ENCODE measurements around the gene C16orf74. TPM values are rescaled to one million over a fixed set of nuclear protein-coding genes. Genes with fewer than 3 reads are reported as not detected.

Gene C16orf74
- total RNA-seq, 1 experiment from 2014 or later, result 44.3 TPM

DNA sequence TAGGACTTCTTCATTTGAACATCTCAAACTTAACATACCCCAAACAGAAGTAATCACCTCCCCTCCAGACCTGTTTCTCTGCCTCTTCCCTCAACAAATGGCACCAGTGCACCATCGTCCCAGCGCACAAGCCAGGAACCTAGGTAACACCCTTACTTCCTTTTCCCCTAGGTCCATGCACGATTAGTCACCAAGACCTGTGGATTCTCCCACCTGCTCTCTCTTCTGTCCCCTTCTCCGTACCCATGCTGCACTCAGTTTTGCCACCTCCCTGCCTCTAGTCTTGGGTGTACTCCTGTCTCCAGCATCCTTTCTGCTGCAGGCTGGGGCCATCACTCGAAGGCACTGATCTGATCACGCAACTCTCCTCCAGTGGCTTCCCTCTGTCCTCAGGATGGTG is 45.3 kb upstream of the C16orf74 start:
- peaks cover 96% of the 10 kb centered on the region for H3K79me2 ChIP-seq (ENCODE audit: low read depth)
- no peak overlapping the region for H3K4me2 ChIP-seq
- DNase-seq, result no peak
- POLR2A ChIA-PET (ENCODE audit: unreplicated experiment), result interaction anchor here (0.6 kb wide), 1 partner anchor 100 kb away, joined by 3 read pairs; no protein-coding TSS in a partner anchor
- H3F3A ChIP-seq (ENCODE audit: insufficient read depth, low read depth), result no peaks in the 10 kb centered on the region
- H3K27me3 ChIP-seq (ENCODE audit: insufficient read depth, low read depth), result no peaks in the 10 kb centered on the region
- CTCF ChIA-PET, result no interaction called here
- TF ChIP-seq EZH2 (IDR thresholded peaks at IDR 0.05; ENCODE audit: low read depth), result no peak
- TF ChIP-seq, protein P1, sequence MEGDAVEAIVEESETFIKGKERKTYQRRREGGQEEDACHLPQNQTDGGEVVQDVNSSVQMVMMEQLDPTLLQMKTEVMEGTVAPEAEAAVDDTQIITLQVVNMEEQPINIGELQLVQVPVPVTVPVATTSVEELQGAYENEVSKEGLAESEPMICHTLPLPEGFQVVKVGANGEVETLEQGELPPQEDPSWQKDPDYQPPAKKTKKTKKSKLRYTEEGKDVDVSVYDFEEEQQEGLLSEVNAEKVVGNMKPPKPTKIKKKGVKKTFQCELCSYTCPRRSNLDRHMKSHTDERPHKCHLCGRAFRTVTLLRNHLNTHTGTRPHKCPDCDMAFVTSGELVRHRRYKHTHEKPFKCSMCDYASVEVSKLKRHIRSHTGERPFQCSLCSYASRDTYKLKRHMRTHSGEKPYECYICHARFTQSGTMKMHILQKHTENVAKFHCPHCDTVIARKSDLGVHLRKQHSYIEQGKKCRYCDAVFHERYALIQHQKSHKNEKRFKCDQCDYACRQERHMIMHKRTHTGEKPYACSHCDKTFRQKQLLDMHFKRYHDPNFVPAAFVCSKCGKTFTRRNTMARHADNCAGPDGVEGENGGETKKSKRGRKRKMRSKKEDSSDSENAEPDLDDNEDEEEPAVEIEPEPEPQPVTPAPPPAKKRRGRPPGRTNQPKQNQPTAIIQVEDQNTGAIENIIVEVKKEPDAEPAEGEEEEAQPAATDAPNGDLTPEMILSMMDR (conservative IDR thresholded peaks at IDR 0.05), result no peak
- no peak overlapping the region for H3K4me3 ChIP-seq
- H3K36me3 ChIP-seq (ENCODE audit: low read depth), result peaks cover 4% of the 10 kb centered on the region; the same call in 1 of the 2 replicates
- peaks cover 16% of the 10 kb centered on the region for H3K4me1 ChIP-seq (replicated peaks; ENCODE audit: insufficient read depth)
- intact Hi-C loops (cut with micrococcal nuclease; ENCODE audit: unreplicated experiment), result no loop called here
- no TSS peak for BruUV-seq (replicated peaks)
- H4K20me1 ChIP-seq (ENCODE audit: insufficient read depth), result peaks cover 43% of the 10 kb centered on the region
- no peaks in the 10 kb centered on the region for H3K9me2 ChIP-seq (ENCODE audit: insufficient read depth)
- H3K27ac ChIP-seq, result no peak overlapping the region
- no peak overlapping the region for H2AFZ ChIP-seq
- no peaks in the 10 kb centered on the region for H3K9me3 ChIP-seq (ENCODE audit: insufficient read depth, low read depth)

DNA sequence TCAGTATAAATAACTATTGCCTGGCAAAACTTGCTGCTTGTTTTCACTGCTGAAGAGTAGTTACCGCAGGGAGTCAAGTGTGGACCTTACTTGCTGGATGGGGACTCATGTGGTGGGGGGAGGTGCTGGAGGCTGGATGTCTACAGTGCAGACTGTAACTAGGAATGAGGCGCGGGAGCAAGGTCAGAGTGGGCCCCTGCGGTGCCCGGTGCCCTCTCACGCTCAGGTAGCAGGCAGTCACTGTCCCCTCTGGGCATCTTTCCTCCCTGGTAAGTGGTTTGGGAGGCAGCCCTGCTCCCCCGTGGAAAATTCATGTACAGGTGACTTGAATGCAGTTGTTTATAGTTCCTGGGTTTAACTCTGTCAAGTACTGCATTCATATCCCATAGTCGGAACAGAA is 43.8 kb upstream of the C16orf74 start:
- no peaks in the 10 kb centered on the region for H3F3A ChIP-seq (ENCODE audit: insufficient read depth, low read depth)
- H3K4me1 ChIP-seq (replicated peaks; ENCODE audit: insufficient read depth), result peaks cover 8% of the 10 kb centered on the region
- no peaks in the 10 kb centered on the region for H3K27me3 ChIP-seq (ENCODE audit: insufficient read depth, low read depth)
- peaks cover 48% of the 10 kb centered on the region for H4K20me1 ChIP-seq (ENCODE audit: insufficient read depth)
- peaks cover 89% of the 10 kb centered on the region for H3K79me2 ChIP-seq (ENCODE audit: low read depth)
- BruUV-seq (replicated peaks), result no TSS peak
- H3K9me3 ChIP-seq (ENCODE audit: insufficient read depth, low read depth), result no peaks in the 10 kb centered on the region
- ChIA-PET POLR2A (ENCODE audit: unreplicated experiment) (no interaction called here), CTCF (no interaction called here)
- no peak overlapping the region for H2AFZ ChIP-seq
- H3K4me2 ChIP-seq, result no peak overlapping the region
- H3K27ac ChIP-seq, result no peak overlapping the region
- intact Hi-C loops (cut with micrococcal nuclease; ENCODE audit: unreplicated experiment), result no loop called here
- no peak overlapping the region for H3K4me3 ChIP-seq
- H3K36me3 ChIP-seq (ENCODE audit: low read depth), result peaks cover 6% of the 10 kb centered on the region; the same call in 1 of the 2 replicates
- H3K9me2 ChIP-seq (ENCODE audit: insufficient read depth), result no peaks in the 10 kb centered on the region
- DNase-seq, result no peak
- TF ChIP-seq, protein P1 (conservative IDR thresholded peaks at IDR 0.05), result no peak
- no peak for TF ChIP-seq EZH2 (IDR thresholded peaks at IDR 0.05; ENCODE audit: low read depth)

DNA sequence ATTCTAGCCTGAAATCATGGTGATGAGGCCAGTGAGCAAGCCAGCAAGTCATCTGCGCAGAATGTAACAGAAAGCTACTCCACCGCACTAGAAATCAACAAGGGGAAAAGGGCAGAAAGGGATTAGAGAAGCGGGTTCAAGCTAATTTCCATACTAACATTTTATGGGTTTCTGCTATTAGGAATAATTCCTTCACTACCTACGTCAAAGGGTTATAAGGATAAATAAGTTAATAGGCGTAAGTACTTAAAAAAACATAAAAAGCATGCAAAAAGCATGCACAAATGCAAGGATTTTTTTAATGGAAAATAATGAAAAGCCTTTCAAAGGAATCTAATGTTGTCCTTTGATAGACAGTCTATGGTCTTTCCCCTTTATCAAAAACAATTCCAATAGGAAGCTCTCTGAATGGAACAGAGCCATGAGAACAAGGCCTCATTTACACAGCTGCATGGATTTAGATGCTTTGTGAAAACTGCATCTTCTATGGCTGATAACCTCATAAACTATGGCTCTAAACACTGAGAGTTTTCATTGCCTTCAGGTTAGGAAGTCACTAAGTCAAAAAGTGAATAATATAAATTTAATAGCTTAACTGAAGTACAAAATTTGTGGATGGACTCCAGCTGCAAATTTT is 42.9 kb upstream of the C16orf74 start:
- peaks cover 8% of the 10 kb centered on the region for H3K4me1 ChIP-seq (replicated peaks; ENCODE audit: insufficient read depth)
- TF ChIP-seq EZH2 (IDR thresholded peaks at IDR 0.05; ENCODE audit: low read depth), result no peak
- TF ChIP-seq, protein P1 (conservative IDR thresholded peaks at IDR 0.05), result no peak
- no peaks in the 10 kb centered on the region for H3K9me3 ChIP-seq (ENCODE audit: insufficient read depth, low read depth)
- H2AFZ ChIP-seq, result no peak overlapping the region
- H3K9me2 ChIP-seq (ENCODE audit: insufficient read depth), result no peaks in the 10 kb centered on the region
- ChIA-PET CTCF (no interaction called here), POLR2A (ENCODE audit: unreplicated experiment) (no interaction called here)
- peaks cover 9% of the 10 kb centered on the region; the same call in 1 of the 2 replicates for H3K36me3 ChIP-seq (ENCODE audit: low read depth)
- intact Hi-C loops (cut with micrococcal nuclease; ENCODE audit: unreplicated experiment), result no loop called here
- no peak overlapping the region for H3K27ac ChIP-seq
- DNase-seq, result no peak
- no peaks in the 10 kb centered on the region for H3K27me3 ChIP-seq (ENCODE audit: insufficient read depth, low read depth)
- peaks cover 52% of the 10 kb centered on the region for H4K20me1 ChIP-seq (ENCODE audit: insufficient read depth)
- H3K4me3 ChIP-seq, result no peak overlapping the region
- peaks cover 82% of the 10 kb centered on the region for H3K79me2 ChIP-seq (ENCODE audit: low read depth)
- no TSS peak for BruUV-seq (replicated peaks)
- no peaks in the 10 kb centered on the region for H3F3A ChIP-seq (ENCODE audit: insufficient read depth, low read depth)
- no peak overlapping the region for H3K4me2 ChIP-seq
